Mononuclear cell (primary cell): ENCODE data around the gene RPL7L1. TPM values are rescaled to one million over a fixed set of nuclear protein-coding genes. Genes with fewer than 3 reads are reported as not detected.

Experiments
- H3K27me3 ChIP-seq: 2 replicates; pipeline ENCODE4 v1.6.0; 2011; ENCODE audit warnings: low read length, control low read depth; ENCODE audit not compliant: insufficient read depth
- H3K4me1 ChIP-seq: 2 replicates; pipeline ENCODE4 v1.5.1; 2011; ENCODE audit warnings: mild to moderate bottlenecking, low read length, control low read depth; ENCODE audit not compliant: insufficient read depth
- H3K4me3 ChIP-seq: 2 replicates; pipeline ENCODE4 v1.5.1; 2011; ENCODE audit warnings: mild to moderate bottlenecking, low read length, moderate library complexity
- H3K9me3 ChIP-seq: 2 replicates; pipeline ENCODE4 v1.5.1; 2011; ENCODE audit warnings: low read depth, mild to moderate bottlenecking, control low read depth, low read length
- total RNA-seq: library from RNA; depleted of rRNA; stranded (reverse); fragments of >200 nt; gene quantifications from one replicate; pipeline ENCODE4 v1.2.3, GENCODE V29; 2012

The RPL7L1 gene
- total RNA-seq: 64.2 TPM

GRCh38 chr6:42879372-42880239 lies at the start of gene RPL7L1:
Gene RPL7L1 (plus strand): TSS chr6:42879616. CDS start chr6:42879911, 295 bp downstream.
- Histone ChIP-seq H3K9me3 (no peaks in the 10 kb centered on the region), H3K4me1 (peaks cover 17% of the 10 kb centered on the region), H3K4me3 (peak within 1 kb of the TSS; percentile 47), H3K27me3 (no peaks in the 10 kb centered on the region)

- Histone ChIP-seq H3K4me3 (no peak overlapping the region), H3K27me3 (no peaks in the 10 kb centered on the region), H3K4me1 (no peaks in the 10 kb centered on the region), H3K9me3 (no peaks in the 10 kb centered on the region)
Observed at GRCh38 chr6:42831237-42831636, 48.2 kb upstream of the RPL7L1 start.

DNA sequence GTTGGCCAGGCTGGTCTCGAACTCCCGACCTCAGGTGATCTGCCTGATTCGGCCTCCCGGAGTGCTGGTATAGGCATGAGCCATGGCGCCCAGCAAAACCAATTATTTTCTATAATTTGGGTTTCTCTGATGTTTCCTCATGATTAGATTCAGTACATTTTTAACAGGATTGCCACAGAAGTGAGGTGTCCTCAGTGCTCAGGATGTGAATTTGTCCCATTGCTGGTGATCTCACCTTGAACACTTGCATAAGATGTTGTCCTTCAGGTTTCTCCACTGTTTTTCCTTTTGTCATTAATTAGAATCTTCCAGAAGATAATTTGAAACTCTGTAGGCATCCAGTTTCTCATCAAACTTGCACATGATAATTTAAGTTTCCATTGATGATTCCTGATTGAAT lies 45.4 kb upstream of the RPL7L1 start:
- H3K27me3 ChIP-seq: no peaks in the 10 kb centered on the region
- no peaks in the 10 kb centered on the region for H3K9me3 ChIP-seq
- H3K4me3 ChIP-seq: no peak overlapping the region
- H3K4me1 ChIP-seq: no peaks in the 10 kb centered on the region

DNA sequence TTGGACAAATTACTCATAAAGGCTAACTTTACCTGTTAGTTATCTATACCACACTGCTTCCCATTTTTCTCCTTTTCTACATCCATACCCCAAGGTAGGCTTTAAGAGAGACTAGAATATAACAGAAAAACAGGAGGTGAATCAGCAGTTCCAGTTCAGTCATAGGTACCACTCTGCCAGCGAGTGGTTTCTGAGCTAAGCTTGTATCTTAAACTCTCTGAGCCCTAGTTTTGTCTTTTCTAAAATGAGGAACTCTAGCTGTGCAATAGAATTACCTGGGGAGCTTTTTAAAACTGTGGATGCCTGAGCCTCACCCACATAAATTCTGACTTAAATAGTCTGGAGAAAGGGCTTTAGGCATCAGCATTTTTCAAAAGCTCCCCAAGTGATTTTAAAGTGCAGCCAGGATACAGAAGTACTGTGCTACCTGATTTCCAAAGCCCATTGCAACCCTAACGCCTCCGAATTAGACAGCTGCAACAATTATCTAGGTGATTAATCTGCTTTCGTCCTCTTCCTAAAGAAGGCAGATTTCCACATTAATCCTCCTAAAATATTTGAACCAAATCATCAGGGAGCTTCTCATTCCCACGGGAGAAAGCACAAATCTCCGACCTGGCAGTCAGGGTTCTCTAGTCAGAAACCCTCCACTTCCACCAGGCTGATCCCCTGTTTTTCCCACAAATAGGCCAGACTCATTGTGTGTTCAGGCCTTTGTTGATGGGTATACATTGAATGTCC lies 37.4 kb upstream of the RPL7L1 start:
- H3K27me3 ChIP-seq: no peaks in the 10 kb centered on the region

GRCh38 chr6:42845327-42845694 lies 34.1 kb upstream of the RPL7L1 start:
- Histone ChIP-seq H3K4me1 (no peaks in the 10 kb centered on the region), H3K4me3 (no peak overlapping the region), H3K9me3 (no peaks in the 10 kb centered on the region), H3K27me3 (no peaks in the 10 kb centered on the region)

More for the DNA sequence above, 37.4 kb upstream of the RPL7L1 start:
- Histone ChIP-seq H3K9me3 (no peaks in the 10 kb centered on the region), H3K4me1 (no peaks in the 10 kb centered on the region), H3K4me3 (no peak overlapping the region)

DNA sequence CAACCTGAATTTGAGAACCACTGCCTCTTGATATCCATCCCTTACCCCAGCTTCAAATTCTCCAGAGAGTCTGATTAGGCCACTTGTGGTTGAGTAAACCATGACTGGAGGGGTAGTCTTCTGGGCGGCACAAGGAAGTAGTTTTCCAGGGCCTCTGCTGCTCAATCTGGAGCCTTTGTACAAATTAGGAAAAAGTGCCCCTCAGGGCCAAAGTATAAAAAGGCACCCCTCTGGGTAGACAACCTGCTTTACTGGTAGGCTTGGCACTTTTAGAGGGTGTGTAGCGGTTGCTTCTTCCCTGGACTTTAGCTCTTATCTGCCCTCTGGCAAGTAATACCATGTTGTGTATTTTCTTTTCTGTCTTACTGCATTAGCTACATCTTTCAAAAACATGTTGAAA lies 32.9 kb upstream of the RPL7L1 start:
- Histone ChIP-seq H3K9me3 (no peaks in the 10 kb centered on the region), H3K27me3 (no peaks in the 10 kb centered on the region), H3K4me3 (no peak overlapping the region), H3K4me1 (no peaks in the 10 kb centered on the region)

GRCh38 chr6:42848700-42849099 lies 30.7 kb upstream of the RPL7L1 start:
- no peak overlapping the region for H3K4me3 ChIP-seq
- H3K4me1 ChIP-seq: no peaks in the 10 kb centered on the region
- no peaks in the 10 kb centered on the region for H3K27me3 ChIP-seq
- no peaks in the 10 kb centered on the region for H3K9me3 ChIP-seq

DNA sequence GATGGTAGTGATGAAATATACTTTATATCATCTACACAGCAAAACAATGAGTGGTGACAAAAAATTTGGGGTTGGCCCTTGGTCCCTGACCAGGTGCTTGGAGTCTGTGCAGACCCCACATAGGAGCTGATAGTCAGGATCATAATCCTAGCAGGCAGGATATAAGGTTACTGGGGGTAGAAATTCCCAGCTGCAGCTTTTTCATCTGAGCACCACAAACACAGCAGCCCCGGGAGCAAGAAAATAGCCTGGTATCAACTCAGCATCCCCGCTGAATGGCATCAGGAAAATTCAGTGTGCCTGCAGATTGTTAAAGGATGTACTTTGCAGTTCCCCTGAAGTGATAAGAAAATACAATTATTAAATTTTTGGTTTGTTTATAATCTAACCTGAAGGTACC lies 27.8 kb upstream of the RPL7L1 start:
- Histone ChIP-seq H3K4me3 (no peak overlapping the region), H3K9me3 (no peaks in the 10 kb centered on the region), H3K27me3 (no peaks in the 10 kb centered on the region), H3K4me1 (no peaks in the 10 kb centered on the region)

- Histone ChIP-seq H3K4me3 (no peak overlapping the region), H3K27me3 (no peaks in the 10 kb centered on the region), H3K9me3 (no peaks in the 10 kb centered on the region), H3K4me1 (no peaks in the 10 kb centered on the region)
Observed at GRCh38 chr6:42860036-42860435, 19.4 kb upstream of the RPL7L1 start.

DNA sequence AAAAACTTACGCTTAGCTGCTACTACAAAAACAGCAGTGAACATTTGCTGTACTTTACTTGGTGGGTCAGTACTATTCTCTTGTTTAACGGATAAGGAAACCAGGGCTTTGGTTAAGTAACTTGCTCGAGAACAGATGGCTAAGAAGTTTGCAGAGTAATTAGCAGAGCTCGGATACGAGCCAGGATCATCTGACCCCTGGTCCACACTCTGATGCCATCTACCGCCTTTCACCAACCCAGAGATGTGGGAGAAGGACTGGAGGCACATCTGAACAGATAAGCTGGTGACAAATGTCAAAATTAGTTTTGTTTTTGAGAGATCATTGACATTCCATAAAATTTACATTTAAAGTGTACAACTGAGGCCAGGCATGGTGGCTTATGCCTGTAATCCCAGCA lies 18.9 kb upstream of the RPL7L1 start:
- no peaks in the 10 kb centered on the region for H3K27me3 ChIP-seq
- no peaks in the 10 kb centered on the region for H3K9me3 ChIP-seq

GRCh38 chr6:42864602-42865001 lies 14.8 kb upstream of the RPL7L1 start:
- no peak overlapping the region for H3K4me3 ChIP-seq
- no peaks in the 10 kb centered on the region for H3K27me3 ChIP-seq
- no peaks in the 10 kb centered on the region for H3K9me3 ChIP-seq
- no peaks in the 10 kb centered on the region for H3K4me1 ChIP-seq

More for the DNA sequence above, 18.9 kb upstream of the RPL7L1 start:
- H3K4me3 ChIP-seq: no peak overlapping the region
- no peaks in the 10 kb centered on the region for H3K4me1 ChIP-seq

GRCh38 chr6:42870145-42870936 lies 9.1 kb upstream of the RPL7L1 start:
- no peaks in the 10 kb centered on the region for H3K4me1 ChIP-seq
- H3K27me3 ChIP-seq: no peaks in the 10 kb centered on the region
- no peak overlapping the region for H3K4me3 ChIP-seq
- no peaks in the 10 kb centered on the region for H3K9me3 ChIP-seq

GRCh38 chr6:42871711-42872110 lies 7.7 kb upstream of the RPL7L1 start:
- Histone ChIP-seq H3K4me1 (no peaks in the 10 kb centered on the region), H3K9me3 (no peaks in the 10 kb centered on the region), H3K27me3 (no peaks in the 10 kb centered on the region), H3K4me3 (no peak overlapping the region)

DNA sequence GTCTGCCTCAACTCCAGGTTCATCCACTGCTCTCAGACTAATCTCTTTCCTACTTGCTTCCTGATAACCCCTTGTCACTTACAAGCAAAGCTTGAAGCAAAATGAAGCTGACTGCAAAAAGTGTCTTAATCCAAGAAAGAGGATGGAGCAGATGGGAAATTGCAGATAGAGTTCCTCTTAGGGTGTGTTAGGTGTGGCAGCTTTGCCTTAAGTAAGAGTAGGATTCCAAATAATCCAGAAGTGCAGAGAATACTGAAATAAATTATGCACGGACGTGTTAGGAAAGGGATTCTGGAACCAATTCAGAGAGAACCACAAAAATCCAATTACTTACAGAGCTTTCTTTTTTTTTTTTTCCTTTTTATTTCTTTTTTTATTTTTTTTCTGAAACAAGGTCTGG lies 6.1 kb upstream of the RPL7L1 start:
- no peaks in the 10 kb centered on the region for H3K9me3 ChIP-seq
- H3K27me3 ChIP-seq: no peaks in the 10 kb centered on the region
- H3K4me1 ChIP-seq: no peaks in the 10 kb centered on the region
- no peak overlapping the region for H3K4me3 ChIP-seq

- Histone ChIP-seq H3K4me1 (peaks cover 17% of the 10 kb centered on the region), H3K9me3 (no peaks in the 10 kb centered on the region), H3K4me3 (no peak overlapping the region), H3K27me3 (no peaks in the 10 kb centered on the region)
Observed at GRCh38 chr6:42877695-42878094, 1.7 kb upstream of the RPL7L1 start.
